Activated naive CD4-positive, alpha-beta T cell treated with anti-CD3 and anti-CD28 coated beads, Interleukin-2, amount 10 ng/mL, durations not matched to agents 5 hours and 36 hours (primary cell): ENCODE measurements around the gene IQCN. TPM values are rescaled to one million over a fixed set of nuclear protein-coding genes. Genes with fewer than 3 reads are reported as not detected.

ENCODE experiments used
- microRNA-seq: library from miRNA; unstranded; fragments of <30 nt; microRNA quantifications from one replicate; pipeline ENCODE4 v1.2.0, GENCODE V29; 2022; ENCODE audit warnings: borderline microRNAs expressed, borderline replicate concordance
- total RNA-seq, 2 experiments: library from RNA; stranded (reverse); gene quantifications; one replicate each; pipeline ENCODE4 v1.2.3, GENCODE V29; 2021

IQCN gene, protein sequence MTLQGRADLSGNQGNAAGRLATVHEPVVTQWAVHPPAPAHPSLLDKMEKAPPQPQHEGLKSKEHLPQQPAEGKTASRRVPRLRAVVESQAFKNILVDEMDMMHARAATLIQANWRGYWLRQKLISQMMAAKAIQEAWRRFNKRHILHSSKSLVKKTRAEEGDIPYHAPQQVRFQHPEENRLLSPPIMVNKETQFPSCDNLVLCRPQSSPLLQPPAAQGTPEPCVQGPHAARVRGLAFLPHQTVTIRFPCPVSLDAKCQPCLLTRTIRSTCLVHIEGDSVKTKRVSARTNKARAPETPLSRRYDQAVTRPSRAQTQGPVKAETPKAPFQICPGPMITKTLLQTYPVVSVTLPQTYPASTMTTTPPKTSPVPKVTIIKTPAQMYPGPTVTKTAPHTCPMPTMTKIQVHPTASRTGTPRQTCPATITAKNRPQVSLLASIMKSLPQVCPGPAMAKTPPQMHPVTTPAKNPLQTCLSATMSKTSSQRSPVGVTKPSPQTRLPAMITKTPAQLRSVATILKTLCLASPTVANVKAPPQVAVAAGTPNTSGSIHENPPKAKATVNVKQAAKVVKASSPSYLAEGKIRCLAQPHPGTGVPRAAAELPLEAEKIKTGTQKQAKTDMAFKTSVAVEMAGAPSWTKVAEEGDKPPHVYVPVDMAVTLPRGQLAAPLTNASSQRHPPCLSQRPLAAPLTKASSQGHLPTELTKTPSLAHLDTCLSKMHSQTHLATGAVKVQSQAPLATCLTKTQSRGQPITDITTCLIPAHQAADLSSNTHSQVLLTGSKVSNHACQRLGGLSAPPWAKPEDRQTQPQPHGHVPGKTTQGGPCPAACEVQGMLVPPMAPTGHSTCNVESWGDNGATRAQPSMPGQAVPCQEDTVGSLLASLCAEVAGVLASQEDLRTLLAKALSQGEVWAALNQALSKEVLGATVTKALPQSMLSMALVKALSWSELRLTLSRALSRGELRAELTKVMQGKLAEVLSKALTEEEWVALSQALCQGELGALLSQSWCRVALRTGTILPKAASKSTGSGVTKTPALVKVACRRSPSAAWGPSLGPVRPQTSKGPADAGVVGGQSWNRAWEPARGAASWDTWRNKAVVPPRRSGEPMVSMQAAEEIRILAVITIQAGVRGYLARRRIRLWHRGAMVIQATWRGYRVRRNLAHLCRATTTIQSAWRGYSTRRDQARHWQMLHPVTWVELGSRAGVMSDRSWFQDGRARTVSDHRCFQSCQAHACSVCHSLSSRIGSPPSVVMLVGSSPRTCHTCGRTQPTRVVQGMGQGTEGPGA (N-terminal part only)
- 1 to 10 TPM; 5.2 to 6.0 TPM for total RNA-seq

DNA sequence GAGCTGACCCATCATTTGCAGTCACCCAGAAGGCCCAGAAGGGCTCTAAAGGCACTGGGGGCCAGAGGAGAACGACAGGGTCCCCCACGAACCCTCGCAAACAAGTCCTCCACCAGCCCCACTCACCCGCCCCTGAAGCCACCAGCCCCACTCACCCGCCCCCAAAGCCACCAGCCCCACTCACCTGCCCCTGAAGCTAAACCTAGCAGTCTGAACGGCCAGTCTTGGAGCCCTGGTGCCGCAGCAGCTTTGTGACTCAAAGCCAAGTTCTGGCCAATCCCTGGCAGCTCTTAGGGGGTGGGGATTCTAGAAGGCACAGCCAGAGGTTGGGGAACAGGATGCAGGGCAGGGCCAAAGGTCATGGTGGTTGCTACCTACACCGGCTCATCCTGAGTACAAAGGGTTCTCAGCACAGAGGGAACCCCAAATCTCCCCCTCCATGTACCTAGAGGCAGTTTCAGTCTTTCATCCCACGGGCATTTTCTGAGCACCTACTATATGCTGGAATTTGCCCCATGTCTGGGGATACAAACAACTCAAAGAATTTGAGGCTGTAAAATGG is at the start of gene IQCN:
TSS of gene IQCN (minus strand) at position 234 of the 562 bp plus-strand sequence. CDS start 4,974 bp downstream, outside the sequence.

DNA sequence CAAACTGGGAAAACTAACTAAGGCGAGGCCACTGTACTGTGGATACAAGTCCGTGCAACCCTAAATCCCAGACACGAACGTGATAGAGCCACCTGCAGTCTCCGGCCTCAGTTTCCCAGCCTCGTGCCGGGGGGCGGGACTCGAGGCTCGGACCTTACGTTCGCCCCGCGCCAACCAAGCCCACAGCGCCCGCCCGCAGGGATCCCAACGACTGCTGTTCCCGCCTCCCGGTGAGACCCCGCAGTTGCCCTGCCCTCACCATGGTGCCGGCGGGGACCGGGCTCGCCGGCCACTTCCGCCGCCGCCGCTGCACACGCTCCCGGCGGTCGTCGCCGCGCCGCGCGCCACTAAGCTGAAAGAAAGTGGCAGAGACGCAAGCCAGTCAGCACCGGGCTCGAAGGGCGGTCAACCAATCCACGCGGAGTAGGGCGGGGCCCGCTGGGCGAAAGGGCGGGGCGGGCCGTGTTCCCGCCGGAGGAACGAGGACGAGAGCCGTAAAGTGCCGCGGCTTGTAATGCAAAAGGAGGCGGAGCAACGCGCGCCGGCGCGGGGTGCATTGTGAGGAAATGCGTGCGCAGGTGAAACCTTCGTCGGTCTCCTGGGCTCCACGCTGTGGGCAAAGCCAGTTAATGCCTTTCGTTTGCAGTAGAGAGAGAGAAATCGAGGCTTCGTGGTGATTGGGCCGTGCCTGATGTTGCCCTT is 48.7 kb upstream of the IQCN start, which contains the start of gene LSM4:
TSS of gene LSM4 (minus strand) at position 318 of the 702 bp plus-strand sequence. CDS start at position 262, 56 bp downstream.

DNA sequence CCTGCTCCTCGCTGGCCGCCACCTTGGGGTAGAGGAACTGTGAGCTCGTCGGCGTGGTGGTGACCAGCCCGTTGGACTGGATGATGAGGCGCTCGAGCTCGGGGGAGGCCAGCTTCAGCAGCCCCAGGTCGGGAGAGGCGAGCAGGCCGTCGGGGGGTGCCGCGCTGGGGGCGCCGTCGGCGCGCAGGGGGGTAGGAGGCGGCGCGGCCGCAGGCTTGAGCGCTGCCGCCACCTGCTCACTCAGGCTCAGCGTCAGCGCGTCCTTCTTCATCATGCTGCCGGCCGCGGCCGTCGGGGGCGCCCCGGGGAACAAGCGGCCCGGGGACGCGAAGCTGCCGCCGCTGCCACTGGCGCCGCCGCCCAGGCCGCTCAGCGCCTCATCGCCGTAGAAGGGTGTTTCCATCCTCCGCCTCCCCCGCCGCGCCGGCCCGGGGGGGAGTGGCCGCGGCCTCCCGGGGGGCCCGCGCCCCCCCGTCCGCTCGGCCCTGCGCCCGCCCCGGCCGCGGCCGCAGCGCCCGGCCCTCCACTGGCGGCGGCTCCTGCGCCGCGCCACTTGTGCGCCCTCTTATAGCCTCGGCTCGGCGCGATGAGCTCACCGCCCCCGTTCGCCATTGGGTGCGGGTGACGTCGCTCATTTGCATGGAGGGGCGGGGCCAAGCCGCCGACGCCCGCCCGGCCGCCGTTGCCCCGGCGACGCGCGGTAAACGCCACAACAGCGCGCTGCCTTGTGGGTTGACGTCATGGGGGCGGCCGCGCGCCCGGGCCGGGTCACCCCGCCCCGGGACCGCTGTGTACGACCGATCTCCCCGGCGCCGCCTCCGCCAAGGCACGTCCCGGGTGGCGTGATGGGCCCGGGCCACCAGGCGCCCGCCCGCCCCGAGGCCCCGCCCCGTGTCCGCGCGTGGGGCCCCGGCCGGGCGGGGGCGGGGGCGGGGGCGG is 7.1 kb upstream of the IQCN start, which contains the start of gene JUND:
TSS of gene JUND (minus strand) at position 541 of the 939 bp plus-strand sequence. CDS start at position 403, 138 bp downstream.

DNA sequence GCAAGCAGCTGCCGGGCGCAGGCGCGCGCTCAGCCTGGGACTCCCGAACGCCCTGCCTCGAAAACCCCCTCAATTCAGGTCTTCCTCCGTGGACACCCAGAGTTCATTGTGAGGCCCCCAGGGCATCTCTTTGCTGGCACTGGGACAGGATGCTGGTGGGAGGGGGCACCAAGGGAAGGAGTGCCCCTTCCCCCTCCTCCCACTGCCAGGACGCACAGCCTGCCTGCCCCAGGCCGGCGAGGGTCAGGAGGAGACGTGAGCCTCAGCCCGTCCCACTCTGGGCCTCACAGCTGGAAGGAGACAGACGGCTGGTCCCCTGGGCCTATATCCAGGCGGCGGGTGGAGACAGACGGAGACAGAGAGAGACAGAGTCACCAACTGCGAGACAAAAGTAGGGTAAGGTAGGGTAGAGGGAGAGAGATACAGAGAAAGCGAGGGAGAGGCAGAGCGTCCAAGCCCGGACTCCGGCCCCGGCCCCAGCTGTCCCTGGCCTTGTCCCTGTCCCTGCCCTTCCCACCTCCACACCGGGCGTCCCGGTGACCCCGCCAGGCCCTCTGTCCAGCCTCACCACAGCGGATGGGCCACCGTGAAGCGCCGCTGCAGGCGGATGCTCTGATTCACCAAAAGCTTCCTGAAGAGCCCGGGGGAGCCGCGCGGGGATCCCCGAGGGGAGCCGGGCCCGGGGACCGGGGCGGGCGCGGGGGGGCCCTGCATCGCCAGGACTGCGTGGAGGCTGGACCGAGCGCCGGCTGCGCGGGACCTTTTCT is 48.4 kb downstream of the IQCN start, which contains the start of gene PDE4C:
TSS of gene PDE4C (minus strand) at position 737 of the 767 bp plus-strand sequence. CDS start at position 714, 23 bp downstream.

Small RNA genes lying within 50 kb of the gene (microRNA-seq; reads per million reads assigned to microRNA genes)
- gene MIR3188 = 1.9 reads per million

Other genes starting within 250 kb of the IQCN start
- 10 to 100 TPM; 74.1 to 76.2 TPM for gene IL12RB1, start 187.5 kb downstream of the IQCN start, total RNA-seq
- gene MAST3, start 176.7 kb downstream of the IQCN start, total RNA-seq = 10 to 100 TPM; 31.0 to 31.4 TPM
- 10 to 100 TPM; 12.4 to 16.0 TPM for gene PIK3R2, start 121.3 kb downstream of the IQCN start, total RNA-seq
- gene IFI30, start 100.6 kb downstream of the IQCN start, total RNA-seq = 10 to 100 TPM; 50.8 to 54.3 TPM
- gene MPV17L2, start 81.2 kb downstream of the IQCN start, total RNA-seq = 1 to 10 TPM; 4.7 to 4.8 TPM
- 1 to 10 TPM; 4.8 to 6.6 TPM for gene RAB3A, start 70.4 kb downstream of the IQCN start, total RNA-seq
- gene PDE4C, start 48.0 kb downstream of the IQCN start, total RNA-seq = under 1 TPM in 1 of 2 experiments, not detected in 1; 0.55 TPM
- 100 to 1,000 TPM; 357 to 365 TPM for gene JUND, start 7.2 kb upstream of the IQCN start, total RNA-seq
- 100 to 1,000 TPM; 150 to 152 TPM for gene LSM4, start 48.6 kb upstream of the IQCN start, total RNA-seq
- gene PGPEP1, start 66.1 kb upstream of the IQCN start, total RNA-seq = 10 to 100 TPM; 34.5 to 36.7 TPM
- gene GDF15, start 111.7 kb upstream of the IQCN start, total RNA-seq = not detected
- gene LRRC25, start 123.2 kb upstream of the IQCN start, total RNA-seq = under 1 TPM; 0.10 to 0.28 TPM
- 100 to 1,000 TPM; 122 to 136 TPM for gene SSBP4, start 144.9 kb upstream of the IQCN start, total RNA-seq
- 10 to 100 TPM; 14.9 to 17.9 TPM for gene ISYNA1, start 163.7 kb upstream of the IQCN start, total RNA-seq
- gene ELL, start 247.6 kb upstream of the IQCN start, total RNA-seq = 10 to 100 TPM; 19.9 to 23.0 TPM